ENCODE data around the gene KLK13.
A peak's percentile ranks its signal among the peaks of the same experiment; 100 is the strongest.

Gene KLK13

DNA sequence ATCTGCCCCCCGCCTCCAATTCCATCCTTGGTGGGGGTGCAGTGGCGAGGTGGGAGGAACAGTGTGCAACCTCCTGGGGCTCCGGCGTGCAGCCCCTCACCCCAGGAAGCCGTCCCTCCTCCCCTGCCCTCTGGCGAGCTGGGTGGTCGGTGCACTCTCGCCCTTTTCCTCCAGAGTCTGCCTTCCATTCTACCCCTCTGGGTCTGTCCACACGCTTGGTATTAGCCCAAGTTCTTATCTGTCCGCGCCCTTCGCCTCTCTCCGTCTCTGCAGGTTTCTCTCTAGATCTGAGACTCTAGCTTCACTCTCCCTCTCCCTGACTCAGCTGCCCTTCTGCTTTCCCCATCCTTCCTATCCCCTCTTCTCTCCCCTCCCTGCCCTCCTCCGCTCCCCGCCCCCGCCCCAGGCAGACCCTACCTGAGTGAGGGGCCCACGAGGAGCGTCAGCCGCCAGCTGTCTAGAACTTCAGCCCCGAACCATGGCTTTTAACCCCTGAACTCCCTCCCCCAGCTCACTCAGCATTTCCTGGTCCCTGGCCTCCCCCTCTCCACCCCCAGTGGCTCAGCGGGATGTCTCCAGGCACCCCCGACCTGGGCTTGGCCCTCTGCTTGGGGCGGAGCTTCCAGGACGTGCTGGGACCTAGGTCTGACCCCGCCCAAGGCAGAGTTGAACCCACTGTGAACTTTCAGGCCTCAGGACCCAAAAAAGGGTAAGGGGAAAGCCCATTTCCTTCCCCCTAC is 499 bp upstream of the KLK13 start:
- H4K5ac ChIP-seq (ENCODE audit: low read length) = no peak overlapping the region
- peak overlapping the region; percentile 40 for H3K4me3 ChIP-seq (ENCODE audit: low read length)
- H3K79me2 ChIP-seq (ENCODE audit: control insufficient read depth, insufficient read depth, low read length) = no peaks in the 10 kb centered on the region
- H3K4me2 ChIP-seq (ENCODE audit: low read length) = peak overlapping the region; percentile 63
- H3K18ac ChIP-seq (ENCODE audit: low read length) = no peak overlapping the region
- no peak overlapping the region for H2BK120ac ChIP-seq (ENCODE audit: low read depth, low read length)
- no peaks in the 10 kb centered on the region for H3K36me3 ChIP-seq (ENCODE audit: control insufficient read depth, insufficient read depth, low read length)
- WGBS (ENCODE audit: extremely low coverage, insufficient coverage, low lambda C conversion rate) = no CpG with 5 or more reads among the region's 25 CpGs
- no peak overlapping the region for H3K27ac ChIP-seq (ENCODE audit: low read depth, low read length)
- peak overlapping the region; percentile 66 for H3K9ac ChIP-seq (ENCODE audit: low read length)
- no peak overlapping the region for H2AK5ac ChIP-seq (ENCODE audit: low read length)
- no peaks in the 10 kb centered on the region for H3K27me3 ChIP-seq (ENCODE audit: insufficient read depth, low read length, poor library complexity)
- no peaks in the 10 kb centered on the region for H3K4me1 ChIP-seq (ENCODE audit: control insufficient read depth, low read depth, low read length)
- H3K79me1 ChIP-seq (ENCODE audit: low read length) = no peaks in the 10 kb centered on the region
- peak; percentile 42 for DNase-seq
- H3K56ac ChIP-seq (ENCODE audit: low read length) = peak overlapping the region; percentile 78
- H2BK15ac ChIP-seq (replicated peaks; ENCODE audit: low read depth) = no peak overlapping the region
- no peak overlapping the region for H3K23ac ChIP-seq (ENCODE audit: low read length)
- H2BK5ac ChIP-seq (ENCODE audit: low read length) = no peak overlapping the region
- H3K4ac ChIP-seq (ENCODE audit: low read depth, low read length) = no peak overlapping the region
- no peak overlapping the region for H4K8ac ChIP-seq (ENCODE audit: low read depth, low read length)

DNA sequence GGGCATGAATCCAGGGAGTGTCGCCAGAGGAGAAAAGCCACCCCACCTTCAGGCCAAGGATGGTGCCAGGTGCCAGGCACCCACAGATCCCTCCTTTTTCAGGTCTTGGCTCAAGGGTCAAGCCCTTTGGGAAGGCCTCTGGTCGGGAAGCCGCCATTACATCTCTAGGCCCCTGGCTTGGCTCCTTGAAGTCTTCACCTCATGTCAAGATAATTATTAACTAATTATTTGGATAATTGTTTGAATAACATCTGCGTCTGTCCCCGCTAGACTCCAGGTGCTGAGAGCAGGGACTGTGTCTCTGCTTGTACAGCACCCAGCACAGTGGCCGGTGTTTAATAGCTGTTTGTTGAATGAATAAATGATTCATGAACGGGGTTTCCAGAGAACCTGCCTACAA is 1.2 kb downstream of the KLK13 start:
- H3K4me2 ChIP-seq (ENCODE audit: low read length) = no peak overlapping the region
- no peak overlapping the region for H3K4ac ChIP-seq (ENCODE audit: low read depth, low read length)
- no peaks in the 10 kb centered on the region for H3K27me3 ChIP-seq (ENCODE audit: insufficient read depth, low read length, poor library complexity)
- H3K36me3 ChIP-seq (ENCODE audit: control insufficient read depth, insufficient read depth, low read length) = no peaks in the 10 kb centered on the region
- no peak overlapping the region for H4K5ac ChIP-seq (ENCODE audit: low read length)
- no peak overlapping the region for H3K27ac ChIP-seq (ENCODE audit: low read depth, low read length)
- H3K56ac ChIP-seq (ENCODE audit: low read length) = no peak overlapping the region
- H3K79me2 ChIP-seq (ENCODE audit: control insufficient read depth, insufficient read depth, low read length) = no peaks in the 10 kb centered on the region
- H3K4me1 ChIP-seq (ENCODE audit: control insufficient read depth, low read depth, low read length) = no peaks in the 10 kb centered on the region
- no peak overlapping the region for H3K9ac ChIP-seq (ENCODE audit: low read length)
- no peak overlapping the region for H3K4me3 ChIP-seq (ENCODE audit: low read length)
- no peak for DNase-seq
- no peak overlapping the region for H3K18ac ChIP-seq (ENCODE audit: low read length)
- no peak overlapping the region for H2BK5ac ChIP-seq (ENCODE audit: low read length)
- no peak overlapping the region for H3K23ac ChIP-seq (ENCODE audit: low read length)
- H2BK15ac ChIP-seq (replicated peaks; ENCODE audit: low read depth) = no peak overlapping the region
- no peak overlapping the region for H2AK5ac ChIP-seq (ENCODE audit: low read length)
- no peak overlapping the region for H4K8ac ChIP-seq (ENCODE audit: low read depth, low read length)
- WGBS (ENCODE audit: extremely low coverage, insufficient coverage, low lambda C conversion rate) = no CpG with 5 or more reads among the region's 7 CpGs
- H2BK120ac ChIP-seq (ENCODE audit: low read depth, low read length) = no peak overlapping the region
- H3K79me1 ChIP-seq (ENCODE audit: low read length) = no peaks in the 10 kb centered on the region

DNA sequence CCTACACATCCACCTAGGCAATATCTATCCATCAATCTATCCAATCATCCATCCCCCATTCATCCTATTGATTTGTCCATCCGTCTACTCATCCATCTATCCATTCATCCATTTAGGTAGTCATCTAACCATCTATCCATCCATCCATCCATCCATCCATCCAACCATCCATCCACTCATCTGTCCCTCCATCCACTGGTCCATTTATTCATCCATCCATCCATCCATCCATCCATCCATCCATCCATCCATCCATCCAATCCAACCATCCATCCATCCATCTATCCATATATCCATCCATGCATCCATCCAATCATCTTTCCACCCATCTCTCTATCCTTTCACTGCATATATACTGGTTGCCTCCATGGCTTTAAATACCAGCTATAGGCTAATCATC is 3.9 kb downstream of the KLK13 start:
- H4K8ac ChIP-seq (ENCODE audit: low read depth, low read length) = no peak overlapping the region

DNA sequence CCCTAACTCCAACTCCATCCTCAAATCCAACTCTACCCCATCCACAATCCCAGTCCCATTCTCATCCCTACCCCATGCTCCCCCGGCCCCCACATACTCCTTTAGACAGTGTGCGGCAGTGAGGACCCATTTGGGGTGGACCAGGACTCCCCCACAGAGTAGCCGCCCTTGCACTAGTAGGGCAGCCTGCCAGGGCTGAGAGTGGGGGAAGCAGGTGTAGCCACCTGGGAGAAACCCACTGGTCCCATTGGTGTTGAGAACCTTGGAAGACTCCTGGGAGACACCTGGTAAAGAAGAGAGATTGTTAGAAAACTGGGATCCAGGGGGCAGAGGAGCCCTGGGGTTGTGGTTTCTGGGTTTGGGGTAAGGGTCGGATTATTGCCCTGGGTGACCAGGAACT is 4.6 kb downstream of the KLK13 start:
- Histone ChIP-seq H4K8ac (ENCODE audit: low read depth, low read length) (no peak overlapping the region), H2BK15ac (replicated peaks; ENCODE audit: low read depth) (no peak overlapping the region), H3K9ac (ENCODE audit: low read length) (no peak overlapping the region), H4K5ac (ENCODE audit: low read length) (no peak overlapping the region), H3K79me2 (ENCODE audit: control insufficient read depth, insufficient read depth, low read length) (no peaks in the 10 kb centered on the region), H3K79me1 (ENCODE audit: low read length) (no peaks in the 10 kb centered on the region), H3K4me3 (ENCODE audit: low read length) (no peak overlapping the region), H3K18ac (ENCODE audit: low read length) (no peak overlapping the region), H3K27ac (ENCODE audit: low read depth, low read length) (no peak overlapping the region), H3K4ac (ENCODE audit: low read depth, low read length) (no peak overlapping the region), H3K36me3 (ENCODE audit: control insufficient read depth, insufficient read depth, low read length) (no peaks in the 10 kb centered on the region), H2AK5ac (ENCODE audit: low read length) (no peak overlapping the region), H3K4me1 (ENCODE audit: control insufficient read depth, low read depth, low read length) (no peaks in the 10 kb centered on the region), H3K4me2 (ENCODE audit: low read length) (no peak overlapping the region), H2BK5ac (ENCODE audit: low read length) (no peak overlapping the region), H3K23ac (ENCODE audit: low read length) (no peak overlapping the region), H3K56ac (ENCODE audit: low read length) (no peak overlapping the region), H2BK120ac (ENCODE audit: low read depth, low read length) (no peak overlapping the region), H3K27me3 (ENCODE audit: insufficient read depth, low read length, poor library complexity) (no peaks in the 10 kb centered on the region)
- no peak for DNase-seq
- WGBS (ENCODE audit: extremely low coverage, insufficient coverage, low lambda C conversion rate) = no CpG with 5 or more reads among the region's 4 CpGs

More for the DNA sequence above, 3.9 kb downstream of the KLK13 start:
- Histone ChIP-seq H3K79me2 (ENCODE audit: control insufficient read depth, insufficient read depth, low read length) (no peaks in the 10 kb centered on the region), H2BK5ac (ENCODE audit: low read length) (no peak overlapping the region), H3K27me3 (ENCODE audit: insufficient read depth, low read length, poor library complexity) (no peaks in the 10 kb centered on the region), H4K5ac (ENCODE audit: low read length) (no peak overlapping the region), H2BK120ac (ENCODE audit: low read depth, low read length) (no peak overlapping the region), H2AK5ac (ENCODE audit: low read length) (no peak overlapping the region), H3K9ac (ENCODE audit: low read length) (no peak overlapping the region), H2BK15ac (replicated peaks; ENCODE audit: low read depth) (no peak overlapping the region), H3K56ac (ENCODE audit: low read length) (no peak overlapping the region), H3K4ac (ENCODE audit: low read depth, low read length) (no peak overlapping the region), H3K18ac (ENCODE audit: low read length) (no peak overlapping the region), H3K4me2 (ENCODE audit: low read length) (no peak overlapping the region), H3K4me1 (ENCODE audit: control insufficient read depth, low read depth, low read length) (no peaks in the 10 kb centered on the region), H3K79me1 (ENCODE audit: low read length) (no peaks in the 10 kb centered on the region), H3K27ac (ENCODE audit: low read depth, low read length) (no peak overlapping the region), H3K23ac (ENCODE audit: low read length) (no peak overlapping the region), H3K36me3 (ENCODE audit: control insufficient read depth, insufficient read depth, low read length) (no peaks in the 10 kb centered on the region), H3K4me3 (ENCODE audit: low read length) (no peak overlapping the region)
- no CpG with 5 or more reads among the region's 1 CpG for WGBS (ENCODE audit: extremely low coverage, insufficient coverage, low lambda C conversion rate)
- no peak for DNase-seq

DNA sequence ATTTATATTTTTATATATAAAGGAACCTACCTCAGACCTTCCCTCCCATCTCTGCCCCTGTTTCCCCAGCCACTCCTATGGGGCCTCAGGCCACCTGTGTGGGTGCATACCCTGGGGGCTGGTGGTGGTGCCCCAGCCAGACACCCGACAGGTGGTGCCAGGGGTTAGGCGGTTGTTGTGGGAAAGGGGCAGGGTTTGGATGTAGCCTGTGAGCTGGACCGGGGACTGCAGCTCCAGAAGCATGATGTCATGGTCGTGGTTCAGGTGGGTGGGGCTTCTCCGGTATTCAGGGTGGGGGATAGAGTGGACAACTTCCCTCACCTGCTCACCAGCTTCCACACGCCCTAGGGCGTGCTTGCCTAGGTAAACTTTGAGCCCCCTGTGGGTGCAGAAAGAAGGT is 5.2 kb downstream of the KLK13 start:
- H3K27ac ChIP-seq (ENCODE audit: low read depth, low read length) = no peak overlapping the region
- H2BK15ac ChIP-seq (replicated peaks; ENCODE audit: low read depth) = no peak overlapping the region
- no peak overlapping the region for H3K18ac ChIP-seq (ENCODE audit: low read length)
- no peak overlapping the region for H3K4ac ChIP-seq (ENCODE audit: low read depth, low read length)
- H3K9ac ChIP-seq (ENCODE audit: low read length) = no peak overlapping the region
- H4K8ac ChIP-seq (ENCODE audit: low read depth, low read length) = no peak overlapping the region
- no peaks in the 10 kb centered on the region for H3K79me1 ChIP-seq (ENCODE audit: low read length)
- H2BK120ac ChIP-seq (ENCODE audit: low read depth, low read length) = no peak overlapping the region
- H3K56ac ChIP-seq (ENCODE audit: low read length) = no peak overlapping the region
- no peak overlapping the region for H2AK5ac ChIP-seq (ENCODE audit: low read length)
- no peak overlapping the region for H3K4me2 ChIP-seq (ENCODE audit: low read length)
- no CpG with 5 or more reads among the region's 7 CpGs for WGBS (ENCODE audit: extremely low coverage, insufficient coverage, low lambda C conversion rate)
- H3K36me3 ChIP-seq (ENCODE audit: control insufficient read depth, insufficient read depth, low read length) = no peaks in the 10 kb centered on the region
- H4K5ac ChIP-seq (ENCODE audit: low read length) = no peak overlapping the region
- H3K79me2 ChIP-seq (ENCODE audit: control insufficient read depth, insufficient read depth, low read length) = no peaks in the 10 kb centered on the region
- no peaks in the 10 kb centered on the region for H3K4me1 ChIP-seq (ENCODE audit: control insufficient read depth, low read depth, low read length)
- no peaks in the 10 kb centered on the region for H3K27me3 ChIP-seq (ENCODE audit: insufficient read depth, low read length, poor library complexity)
- H2BK5ac ChIP-seq (ENCODE audit: low read length) = no peak overlapping the region
- DNase-seq = no peak
- no peak overlapping the region for H3K23ac ChIP-seq (ENCODE audit: low read length)
- no peak overlapping the region for H3K4me3 ChIP-seq (ENCODE audit: low read length)

DNA sequence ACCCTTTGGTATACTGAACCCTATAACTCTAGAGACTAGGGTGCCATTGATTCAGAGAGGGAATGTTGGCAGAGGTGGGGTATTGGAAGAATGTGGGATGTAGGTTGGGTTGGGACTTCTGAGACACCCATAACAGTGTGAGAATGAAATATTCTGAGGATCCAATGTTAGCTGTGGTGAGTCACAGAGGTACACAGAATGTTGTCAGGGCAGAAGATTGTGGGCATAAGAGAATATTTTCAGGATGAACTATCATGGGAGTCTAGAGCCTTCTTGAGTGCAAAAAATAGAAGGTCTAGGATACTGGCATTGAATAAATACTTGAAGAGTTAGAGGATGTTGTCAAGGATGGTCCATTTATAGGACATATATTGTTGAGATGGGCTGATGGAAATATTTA is 9.0 kb downstream of the KLK13 start:
- no peaks in the 10 kb centered on the region for H3K4me1 ChIP-seq (ENCODE audit: control insufficient read depth, low read depth, low read length)
- no peak for DNase-seq
- no peak overlapping the region for H4K5ac ChIP-seq (ENCODE audit: low read length)
- H3K27me3 ChIP-seq (ENCODE audit: insufficient read depth, low read length, poor library complexity) = no peaks in the 10 kb centered on the region
- no peaks in the 10 kb centered on the region for H3K36me3 ChIP-seq (ENCODE audit: control insufficient read depth, insufficient read depth, low read length)
- H2AK5ac ChIP-seq (ENCODE audit: low read length) = no peak overlapping the region
- H3K56ac ChIP-seq (ENCODE audit: low read length) = no peak overlapping the region
- H3K23ac ChIP-seq (ENCODE audit: low read length) = no peak overlapping the region
- no peak overlapping the region for H3K4me3 ChIP-seq (ENCODE audit: low read length)
- no peak overlapping the region for H4K8ac ChIP-seq (ENCODE audit: low read depth, low read length)
- no peak overlapping the region for H3K4me2 ChIP-seq (ENCODE audit: low read length)
- no peaks in the 10 kb centered on the region for H3K79me2 ChIP-seq (ENCODE audit: control insufficient read depth, insufficient read depth, low read length)
- H3K79me1 ChIP-seq (ENCODE audit: low read length) = no peaks in the 10 kb centered on the region
- H2BK120ac ChIP-seq (ENCODE audit: low read depth, low read length) = no peak overlapping the region
- H3K27ac ChIP-seq (ENCODE audit: low read depth, low read length) = no peak overlapping the region
- H3K18ac ChIP-seq (ENCODE audit: low read length) = no peak overlapping the region
- H3K9ac ChIP-seq (ENCODE audit: low read length) = no peak overlapping the region
- no peak overlapping the region for H3K4ac ChIP-seq (ENCODE audit: low read depth, low read length)
- no peak overlapping the region for H2BK5ac ChIP-seq (ENCODE audit: low read length)
- H2BK15ac ChIP-seq (replicated peaks; ENCODE audit: low read depth) = no peak overlapping the region
